NCI-H187 treated with DMSO at 0.1 percent for 48 hours (cell line): ENCODE data around the gene CDH4.
"Not testable (repeated sequence)": the region's sequence is repeated elsewhere in the genome, so short reads cannot be mapped to it uniquely, and the experiment has no call there.

ENCODE experiments used
- DNase-seq: peaks from one replicate; lab custom pipeline; 2025; lab: John Stamatoyannopoulos, UW

Gene CDH4

DNA sequence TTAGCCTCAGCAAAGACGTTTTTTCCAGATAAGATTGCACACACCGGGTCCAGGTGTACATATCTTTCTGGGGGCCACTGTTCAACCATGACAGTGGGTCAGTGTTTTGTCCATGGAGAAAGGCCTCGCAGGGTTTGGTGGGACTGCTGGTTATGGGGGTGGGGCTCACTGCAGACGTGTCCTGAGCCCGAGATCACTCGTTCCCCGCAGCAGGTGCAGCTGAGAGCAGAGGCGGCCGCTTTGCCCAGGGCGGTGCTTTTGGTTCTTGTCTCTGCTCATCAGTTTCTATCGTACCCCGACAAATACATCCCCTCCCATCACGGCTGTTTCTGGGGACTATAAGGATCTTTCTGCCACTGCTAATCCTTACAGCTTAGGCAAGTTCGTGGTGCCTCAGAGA is 166.9 kb downstream of the CDH4 start:
- DNase-seq: no peak

- DNase-seq: no peak
These were observed 167.4 kb downstream of the CDH4 start for GRCh38 chr20:61419501-61419900.

DNA sequence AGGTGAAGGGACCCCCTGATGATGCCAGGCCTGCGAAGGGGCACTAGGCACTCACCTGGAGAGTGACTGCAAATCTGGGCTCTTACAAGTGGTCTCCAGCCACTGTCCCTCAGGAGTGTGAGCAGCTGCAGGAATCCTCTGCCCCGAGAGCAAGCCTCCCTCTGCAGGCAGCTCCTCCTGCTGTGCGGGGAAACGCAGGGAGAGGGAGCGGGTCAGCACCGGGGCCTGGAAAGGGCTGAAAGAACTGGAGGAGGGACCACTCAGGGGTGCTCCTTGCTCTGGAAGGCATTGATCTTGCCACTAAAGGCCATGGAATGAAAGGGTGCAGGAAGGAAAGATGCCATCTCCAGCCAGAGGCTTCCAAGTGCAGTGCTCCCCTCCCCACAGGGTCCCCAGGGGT is 168.0 kb downstream of the CDH4 start:
- DNase-seq: no peak

GRCh38 chr20:61420781-61421180 is 168.7 kb downstream of the CDH4 start:
- no peak for DNase-seq

DNA sequence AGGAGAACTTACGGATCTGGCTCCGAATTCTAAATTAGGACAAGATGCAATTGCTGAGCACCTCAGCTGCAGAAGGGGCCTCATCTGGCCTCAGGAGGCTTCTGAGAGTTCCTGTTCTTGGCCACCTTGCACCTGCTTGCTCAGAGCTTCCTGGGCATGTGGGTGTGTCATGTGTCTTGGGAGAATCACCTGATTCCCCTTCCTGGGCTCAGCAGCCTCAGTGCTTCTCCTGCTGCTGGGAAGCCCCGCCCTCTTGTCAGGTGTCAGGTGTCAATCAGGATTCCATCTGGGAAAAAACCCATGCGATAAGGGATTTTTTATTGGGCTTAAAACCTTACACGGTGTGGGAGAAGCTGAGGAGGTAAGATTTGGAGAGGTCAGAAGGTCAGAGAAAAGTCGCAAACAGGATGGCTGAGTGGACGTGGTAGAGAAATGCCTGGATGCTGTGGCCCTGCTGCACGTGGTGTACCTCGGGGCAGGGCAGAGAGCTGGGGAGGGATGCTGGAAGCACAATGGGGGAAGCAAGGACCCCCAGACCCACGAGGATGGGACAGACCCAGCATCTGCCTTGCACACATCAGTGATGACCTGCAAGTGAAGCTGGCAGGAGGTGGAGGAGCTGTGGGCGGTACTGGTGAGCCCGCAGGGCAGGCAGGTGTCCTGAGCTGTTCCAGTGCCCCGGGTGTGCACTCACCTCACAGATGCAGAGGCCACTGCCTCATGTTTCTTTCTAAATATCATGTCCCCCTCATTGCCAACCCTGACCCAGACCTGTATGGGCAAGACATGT is 170.8 kb downstream of the CDH4 start:
- DNase-seq: no peak

- DNase-seq: no peak
These were observed 172.1 kb downstream of the CDH4 start for GRCh38 chr20:61424011-61424627.

DNA sequence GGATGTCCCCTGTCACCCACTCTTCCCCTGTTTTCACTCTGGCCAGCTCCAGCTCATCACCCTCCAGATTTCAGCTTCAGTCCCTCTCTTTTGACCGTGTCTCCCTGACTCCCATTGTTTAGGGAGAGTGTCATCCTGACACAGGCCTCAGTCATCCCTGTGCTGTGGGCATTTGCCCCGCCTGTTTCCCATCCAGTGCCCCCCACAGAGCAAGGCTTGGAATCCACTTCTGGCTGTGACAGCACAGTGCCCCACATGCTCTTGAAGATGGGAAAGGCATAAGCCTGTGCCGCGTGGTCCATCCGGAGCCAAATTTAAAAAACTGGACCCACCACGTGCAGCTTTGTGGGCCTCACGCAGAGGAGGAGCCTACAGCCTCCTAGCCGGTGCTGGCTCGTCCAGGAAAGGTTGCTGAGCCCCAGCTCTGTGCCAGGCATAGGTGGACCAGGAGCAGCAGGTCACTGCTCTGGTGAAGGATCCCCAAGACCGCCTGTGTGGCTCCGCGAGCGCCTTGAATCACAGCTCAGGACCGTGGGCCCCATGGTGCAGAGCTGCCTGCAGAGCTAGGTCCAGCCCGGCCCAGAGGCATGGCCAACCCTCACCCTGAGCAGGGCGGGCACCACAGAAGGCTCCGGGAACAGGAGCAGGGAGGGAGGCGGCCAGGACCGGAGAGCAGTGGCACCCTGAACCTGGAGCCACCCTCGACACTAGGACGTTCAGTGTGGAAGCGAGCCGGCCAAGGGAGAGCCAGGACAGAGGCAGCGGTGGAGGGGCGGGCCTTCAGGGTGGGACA is 172.8 kb downstream of the CDH4 start:
- no peak for DNase-seq

- DNase-seq: not testable (repeated sequence)
These were observed 173.5 kb downstream of the CDH4 start for GRCh38 chr20:61425541-61425991.

- no peak for DNase-seq
These were observed 174.3 kb downstream of the CDH4 start for GRCh38 chr20:61426352-61426751.

DNA sequence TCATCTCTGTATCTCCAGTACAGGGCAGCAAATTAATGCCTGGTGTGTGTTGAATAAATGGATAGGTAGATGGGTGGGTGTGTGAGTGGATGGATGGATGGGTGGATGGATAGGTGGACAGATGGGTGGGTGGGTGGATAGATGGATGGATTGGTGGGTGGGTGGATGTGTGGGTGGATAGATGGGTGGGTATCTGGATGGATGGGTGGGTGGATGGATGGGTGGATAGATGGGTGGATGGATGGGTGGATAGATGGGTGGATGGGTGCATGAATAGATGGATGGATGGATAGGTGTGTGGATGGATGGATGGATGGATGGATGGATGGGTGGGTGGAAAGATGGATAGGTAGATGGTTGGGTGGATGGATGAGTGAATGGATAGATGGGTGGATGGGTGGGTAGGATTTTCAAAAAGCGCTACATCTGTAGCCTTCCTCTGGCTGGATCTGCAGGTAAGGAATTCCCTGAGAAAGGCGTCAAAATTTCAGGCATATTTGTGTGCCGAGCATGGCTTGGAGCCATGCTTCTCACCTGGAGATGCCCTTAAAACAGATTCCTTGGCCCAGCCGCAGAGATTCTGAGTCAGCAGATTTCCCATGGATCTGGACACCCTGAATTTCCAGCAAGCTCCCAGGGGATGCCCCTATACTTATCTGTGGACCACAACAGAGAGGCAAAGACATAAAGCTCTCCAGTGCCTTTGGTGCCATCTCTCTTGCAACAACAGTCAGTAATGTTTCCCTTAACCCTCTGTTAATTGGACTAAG is 177.6 kb downstream of the CDH4 start:
- no peak for DNase-seq

DNA sequence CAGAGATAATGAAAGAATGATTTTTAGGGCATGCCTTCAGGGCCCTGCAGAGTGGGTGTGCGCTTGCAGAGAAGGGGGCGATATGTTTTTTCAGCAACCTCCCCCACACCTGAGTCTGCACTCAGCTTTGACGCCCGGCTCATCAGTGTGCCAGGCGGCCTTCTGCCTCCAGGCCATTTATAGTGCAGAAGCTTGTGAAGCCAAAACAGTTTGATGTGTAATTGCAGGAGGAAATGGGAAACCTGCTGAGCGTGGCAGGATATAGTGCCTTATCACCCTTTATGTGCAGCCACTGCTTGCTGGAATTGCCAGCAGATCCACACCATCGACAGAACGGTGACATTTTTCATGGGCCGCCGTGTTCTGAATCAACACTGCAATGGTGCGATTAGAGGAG is 178.2 kb downstream of the CDH4 start:
- no peak for DNase-seq

- no peak for DNase-seq
These were observed 181.1 kb downstream of the CDH4 start for GRCh38 chr20:61433176-61433575.

GRCh38 chr20:61433816-61434215 is 181.8 kb downstream of the CDH4 start:
- DNase-seq: no peak

DNA sequence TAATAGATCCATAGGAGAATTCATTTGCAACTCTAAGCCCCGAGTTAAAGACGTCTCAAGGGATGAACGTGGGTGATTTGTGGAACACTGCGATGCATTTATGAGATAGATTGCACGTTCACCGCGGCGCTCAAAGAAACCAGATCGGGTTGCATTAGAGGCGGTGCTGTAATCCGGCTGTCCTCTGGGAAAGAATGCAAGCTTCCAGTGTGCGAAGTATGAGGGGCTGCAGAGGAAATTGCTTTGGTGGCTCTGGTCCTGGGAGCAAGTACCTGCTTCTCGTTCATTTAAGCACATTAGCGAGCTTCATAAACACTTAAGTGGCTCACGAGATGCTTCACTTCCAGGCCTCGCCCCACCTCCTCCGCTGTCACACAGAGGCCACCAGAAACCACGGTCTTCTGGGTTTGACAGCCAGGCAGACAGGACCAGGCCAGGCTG is 182.3 kb downstream of the CDH4 start:
- DNase-seq: peak; percentile 88

DNA sequence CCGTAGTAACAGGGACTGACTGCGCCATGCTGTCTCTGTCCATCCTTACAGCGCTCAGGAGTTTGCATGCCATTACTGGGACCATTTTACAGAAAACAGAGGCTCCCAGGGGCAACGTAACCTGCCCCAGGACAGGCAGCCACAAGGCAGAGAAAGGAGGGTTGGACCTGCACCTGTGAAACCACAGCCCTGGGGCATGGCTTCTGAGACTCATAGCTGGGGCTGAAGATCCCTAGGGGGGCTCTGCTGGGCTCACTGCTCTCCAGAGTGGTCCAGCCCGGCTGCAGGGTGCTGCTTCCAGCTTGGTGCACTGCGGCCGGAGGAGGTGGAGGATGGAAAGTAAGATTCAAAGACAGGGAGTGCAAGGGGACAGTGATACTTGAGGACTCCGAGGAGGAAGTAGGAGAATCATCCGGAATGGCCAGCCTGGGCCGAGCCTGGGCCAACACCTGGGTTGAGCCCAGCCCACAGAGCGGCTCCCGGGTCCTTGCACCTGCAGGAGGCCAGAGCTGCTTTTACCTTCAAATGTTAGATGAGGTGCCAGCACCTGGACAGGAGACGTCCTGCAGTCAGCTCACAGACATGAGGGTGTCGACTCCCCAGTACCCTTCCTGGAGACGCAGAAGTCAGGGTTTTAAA is 183.2 kb downstream of the CDH4 start:
- DNase-seq: no peak

- DNase-seq: no peak
These were observed 183.8 kb downstream of the CDH4 start for GRCh38 chr20:61435823-61436220.

- DNase-seq: no peak
These were observed 184.2 kb downstream of the CDH4 start for GRCh38 chr20:61436283-61436666.

- DNase-seq: peak; percentile 19
These were observed 184.7 kb downstream of the CDH4 start for GRCh38 chr20:61436667-61437279.

- DNase-seq: no peak
These were observed 185.5 kb downstream of the CDH4 start for GRCh38 chr20:61437280-61438206.

- no peak for DNase-seq
These were observed 186.2 kb downstream of the CDH4 start for GRCh38 chr20:61438285-61438684.
